CD4-positive, alpha-beta T cell (primary cell): Measurements from ENCODE around the gene DLX3. TPM values are rescaled to one million over a fixed set of nuclear protein-coding genes. Genes with fewer than 3 reads are reported as not detected.

Source experiments
- ATAC-seq: fragments of 200-7000 bp; cut with Tn5 transposase; one replicate; pipeline ENCODE4 v1.10.0; 2022; ENCODE audit warnings: mild to moderate bottlenecking; ENCODE audit not compliant: poor library complexity
- CTCF ChIA-PET: fragments of 350-600 bp; sonication (Branson Sonifier 250); formaldehyde crosslinking; loops from one replicate; lab custom pipeline; 2021; ENCODE audit warnings: antibody characterized with exemption, inconsistent platforms; lab: Charles Lee
- POLR2A ChIA-PET: fragments of 350-600 bp; sonication (Branson Sonifier 250); formaldehyde crosslinking; loops from one replicate; lab custom pipeline; 2021; ENCODE audit warnings: antibody characterized with exemption, inconsistent platforms; lab: Charles Lee
- DNase-seq, 14 experiments: peaks; one replicate each; pipeline ENCODE4 v3.0.0-alpha.2; 2013 to 2020; ENCODE audit warnings: mixed read lengths in 2 of 14
- H3K27ac ChIP-seq, 2 donors: one replicate each; pipeline versions ENCODE4 v1.5.1 to v1.7.0; 2013; ENCODE audit warnings: low read length in 2 of 2, low read depth in 1 of 2, mild to moderate bottlenecking in 1 of 2
- H3K27me3 ChIP-seq, 2 experiments: 1 replicate in 1 of 2; 2 replicates in 1 of 2; pipeline versions ENCODE4 v1.6.1 to v1.7.0; 2013; ENCODE audit warnings: low read length in 2 of 2, control low read depth in 1 of 2, mild to moderate bottlenecking in 1 of 2, moderate library complexity in 1 of 2; ENCODE audit not compliant: insufficient read depth in 2 of 2, control insufficient read depth in 1 of 2
- H3K36me3 ChIP-seq: one replicate; pipeline ENCODE4 v1.6.1; 2013; ENCODE audit warnings: low read length, control low read depth; ENCODE audit not compliant: insufficient read depth
- H3K4me1 ChIP-seq: one replicate; pipeline ENCODE4 v1.6.1; 2013; ENCODE audit warnings: low read length, control low read depth; ENCODE audit not compliant: insufficient read depth
- H3K4me3 ChIP-seq: one replicate; pipeline ENCODE4 v1.5.1; 2013; ENCODE audit warnings: mild to moderate bottlenecking, low read length, moderate library complexity
- H3K9me3 ChIP-seq, 2 experiments: 1 replicate in 1 of 2; 2 replicates in 1 of 2; pipeline versions ENCODE4 v1.6.1 to v1.7.0; 2013; ENCODE audit warnings: low read length in 2 of 2, mild to moderate bottlenecking in 2 of 2, control low read depth in 1 of 2, moderate library complexity in 1 of 2; ENCODE audit not compliant: control insufficient read depth in 1 of 2, insufficient read depth in 1 of 2
- H3K27ac Mint-ChIP-seq: one replicate; pipeline ENCODE4 v1.8.0; 2020; ENCODE audit warnings: mixed read lengths
- H3K27me3 Mint-ChIP-seq: one replicate; pipeline ENCODE4 v1.8.0; 2021; ENCODE audit warnings: mixed read lengths
- H3K36me3 Mint-ChIP-seq: one replicate; pipeline ENCODE4 v1.8.0; 2021; ENCODE audit warnings: low read depth, mixed read lengths
- H3K4me1 Mint-ChIP-seq: one replicate; pipeline ENCODE4 v1.8.0; 2021; ENCODE audit warnings: low read depth, mixed read lengths
- H3K4me3 Mint-ChIP-seq: one replicate; pipeline ENCODE4 v1.8.0; 2020; ENCODE audit warnings: mild to moderate bottlenecking, mixed read lengths
- H3K9me3 Mint-ChIP-seq: one replicate; pipeline ENCODE4 v1.8.0; 2020; ENCODE audit warnings: mixed read lengths
- CTCF ChIP-seq: fragments of 200-600 bp; IDR thresholded peaks from one replicate; pipeline ENCODE4 v1.8.0; 2022; ENCODE audit warnings: antibody characterized with exemption, mild to moderate bottlenecking
- intact Hi-C, 2 experiments: fragments of 100-400 bp; cut with DNase I in 1 of 2; cut with micrococcal nuclease in 1 of 2; formaldehyde crosslinking; loops; one replicate each; pipeline versions ENCODE4 v1.15.1 to v1.9.0; 2023 to 2025; cut with DNase I, micrococcal nuclease
- total RNA-seq, 174 experiments: library from RNA in 2 of 174; stranded (reverse) in 2 of 174; gene quantifications; one replicate each; pipeline ENCODE4 v1.2.3 and lab custom pipeline; 2021 to 2026

Gene DLX3
- total RNA-seq, 2 experiments from 2014 or later, result not detected

GRCh38 chr17:50020841-50021599 lies 26.0 kb upstream of the DLX3 start:
- Histone ChIP-seq H3K4me1 (no peaks in the 10 kb centered on the region), H3K9me3 (no peaks in the 10 kb centered on the region), H3K36me3 (no peaks in the 10 kb centered on the region), H3K27ac (no peak overlapping the region), H3K27me3 (peaks cover 0 to 7% of the 10 kb centered on the region in 2 experiments), H3K4me3 (no peak overlapping the region)
- Mint-ChIP-seq H3K27me3 (peaks cover 22% of the 10 kb centered on the region), H3K36me3 (no peaks in the 10 kb centered on the region), H3K4me1 (no peaks in the 10 kb centered on the region), H3K27ac (no peak overlapping the region), H3K4me3 (no peak overlapping the region), H3K9me3 (no peaks in the 10 kb centered on the region)
- no peak for TF ChIP-seq CTCF
- intact Hi-C loops, result loop anchor here in 1 of 2 experiments (10.0 kb wide), 1 partner anchor 274 kb away; no protein-coding TSS in a partner anchor
- POLR2A ChIA-PET, result no interaction called here
- CTCF ChIA-PET, result no interaction called here
- ATAC-seq (no peak), DNase-seq (no peak)

- H3K36me3 Mint-ChIP-seq, result peaks cover 7% of the 10 kb centered on the region
- POLR2A ChIA-PET, result no interaction called here
- H3K4me3 Mint-ChIP-seq, result no peak overlapping the region
- H3K27me3 Mint-ChIP-seq, result peaks cover 32% of the 10 kb centered on the region
- no peak overlapping the region for H3K27ac Mint-ChIP-seq
- Histone ChIP-seq H3K27me3 (peaks cover 0 to 12% of the 10 kb centered on the region in 2 experiments), H3K4me1 (no peaks in the 10 kb centered on the region), H3K27ac (no peak overlapping the region), H3K4me3 (no peak overlapping the region), H3K9me3 (peaks cover 14% of the 10 kb centered on the region in 2 experiments), H3K36me3 (no peaks in the 10 kb centered on the region)
- DNase-seq, result no peak
- no peaks in the 10 kb centered on the region for H3K4me1 Mint-ChIP-seq
- no peak for ATAC-seq
- CTCF ChIA-PET, result no interaction called here
- peaks cover 6% of the 10 kb centered on the region for H3K9me3 Mint-ChIP-seq
- TF ChIP-seq CTCF, result no peak
- intact Hi-C loops, result no loop called here
Measured at GRCh38 chr17:50018909-50019308, 23.9 kb upstream of the DLX3 start.

- H3K27ac ChIP-seq, result no peak overlapping the region
- H3K36me3 ChIP-seq, result no peaks in the 10 kb centered on the region
- DNase-seq, result no peak
- no peak overlapping the region for H3K4me3 ChIP-seq
- H3K4me1 ChIP-seq, result no peaks in the 10 kb centered on the region
- peaks cover 13 to 21% of the 10 kb centered on the region in 2 experiments for H3K27me3 ChIP-seq
- H3K9me3 ChIP-seq, result peaks cover 22 to 35% of the 10 kb centered on the region in 2 experiments
- no peak overlapping the region for H3K4me3 Mint-ChIP-seq
- no peak for TF ChIP-seq CTCF
- H3K9me3 Mint-ChIP-seq, result peaks cover 22% of the 10 kb centered on the region
- ChIA-PET CTCF (no interaction called here), POLR2A (no interaction called here)
- ATAC-seq, result no peak
- H3K4me1 Mint-ChIP-seq, result no peaks in the 10 kb centered on the region
- peaks cover 51% of the 10 kb centered on the region for H3K27me3 Mint-ChIP-seq
- H3K27ac Mint-ChIP-seq, result no peak overlapping the region
- intact Hi-C loops, result no loop called here
- peaks cover 12% of the 10 kb centered on the region for H3K36me3 Mint-ChIP-seq
Measured at GRCh38 chr17:50015146-50015545, 20.1 kb upstream of the DLX3 start.
